Transverse colon (tissue), 4 donors: ENCODE measurements around the gene IPO7. TPM values are rescaled to one million over a fixed set of nuclear protein-coding genes. Genes with fewer than 3 reads are reported as not detected.
A peak's percentile ranks its signal among the peaks of the same experiment; 100 is the strongest.

ENCODE experiments used
- DNase-seq: peaks from one replicate; pipeline ENCODE4 v3.0.0-alpha.2; 2019
- H3K27ac ChIP-seq, 4 donors: fragments of 200-600 bp; sonication (generic); 2 replicates each; pipeline ENCODE4 v1.5.1; 2016 to 2018; ENCODE audit warnings: inconsistent platforms in 4 of 4
- H3K27me3 ChIP-seq: fragments of 200-600 bp; sonication (generic); 2 replicates; pipeline ENCODE4 v1.5.1; 2017; ENCODE audit warnings: inconsistent platforms
- H3K36me3 ChIP-seq, 4 donors: fragments of 200-600 bp; sonication (generic); 2 replicates each; pipeline ENCODE4 v1.5.1; 2017 to 2019; ENCODE audit warnings: inconsistent platforms in 4 of 4
- H3K4me1 ChIP-seq, 4 donors: fragments of 200-600 bp; sonication (generic); 2 replicates each; pipeline ENCODE4 v1.5.1; 2017 to 2020; ENCODE audit warnings: inconsistent platforms in 4 of 4
- H3K4me3 ChIP-seq, 4 donors: fragments of 200-600 bp; sonication (generic); 1 replicate in 1 of 4; 2 replicates in 3 of 4; pipeline versions ENCODE4 v1.5.1 to v1.6.1; 2017 to 2019; ENCODE audit warnings: inconsistent platforms in 4 of 4
- H3K9me3 ChIP-seq, 2 donors: fragments of 200-600 bp; sonication (generic); 2 replicates each; pipeline ENCODE4 v1.5.1; 2017 to 2019; ENCODE audit warnings: inconsistent platforms in 2 of 2
- CTCF ChIP-seq, 5 experiments: fragments of 200-600 bp in 3 of 5; fragments of 450-650 bp in 2 of 5; sonication (generic) in 3 of 5; IDR thresholded peaks; 1 replicate in 2 of 5; 2 replicates in 3 of 5; pipeline ENCODE4 v1.5.1; 2016 to 2017; ENCODE audit warnings: antibody characterized with exemption in 5 of 5, inconsistent platforms in 3 of 5, mild to moderate bottlenecking in 2 of 5, moderate library complexity in 1 of 5
- EP300 ChIP-seq: sonication (generic); formaldehyde crosslinking; IDR thresholded peaks from one replicate; pipeline ENCODE4 v1.6.1; 2017; ENCODE audit warnings: antibody characterized with exemption, low read depth
- POLR2A ChIP-seq: fragments of 450-650 bp; IDR thresholded peaks from one replicate; pipeline ENCODE4 v1.6.1; 2016; ENCODE audit warnings: antibody characterized with exemption, mild to moderate bottlenecking, moderate library complexity
- POLR2AphosphoS5 ChIP-seq, 3 donors: sonication (generic); formaldehyde crosslinking; IDR thresholded peaks; one replicate each; pipeline ENCODE4 v1.6.1; 2016; ENCODE audit warnings: antibody characterized with exemption in 3 of 3
- WGBS, 2 donors: methylation state at CpG; one replicate each; pipeline ENCODE4 v1.1.5; 2018; ENCODE audit warnings: low coverage in 1 of 2; 5-methylcytosine and 5-hydroxymethylcytosine counted together
- in situ Hi-C, 4 donors: fragments of 200-750 bp; cut with MboI; loops; one replicate each; pipeline versions ENCODE4 v1.15.0 to v1.15.1; 2017; ENCODE audit warnings: low sequenced_read_pairs in 3 of 4, low pct_ligation_motif_present in 1 of 4, low pct_unique_long_range_greater_than_20kb in 1 of 4
- intact Hi-C: fragments of 100-400 bp; cut with DNase I; formaldehyde crosslinking; loops from one replicate; pipeline ENCODE4 v1.15.1; 2023; ENCODE audit warnings: low total_unique reads
- total RNA-seq, 4 donors: library from RNA; depleted of rRNA; stranded (reverse); fragments of >200 nt; gene quantifications; one replicate each; pipeline ENCODE4 v1.1.0, GENCODE V29; 2016

Gene IPO7
- total RNA-seq, 4 donors from 2014 or later: 20.9 to 64.5 (median 44.6) TPM

- H3K36me3 ChIP-seq: no peaks in the 10 kb centered on the region
- H3K4me1 ChIP-seq: peaks cover 4 to 15% (median 12%) of the 10 kb centered on the region in 4 donors
- no peaks in the 10 kb centered on the region for H3K27me3 ChIP-seq
- no peak for DNase-seq
- H3K9me3 ChIP-seq: no peaks in the 10 kb centered on the region
- in situ Hi-C loops: no loop called here
- intact Hi-C loops: loop anchor here (10.0 kb wide), 1 partner anchor 66 kb away; the partner anchor contains the start of gene TMEM41B
- H3K27ac ChIP-seq: peak overlapping the region in 3 of 4 donors; percentile 12 to 30 (median 28)
- WGBS, 2 donors: 61 to 66% methylated on average over 2 of the region's 2 CpGs
- TF ChIP-seq POLR2A (no peak), CTCF (IDR thresholded peaks at IDR 0.05) (no peak), POLR2AphosphoS5 (IDR thresholded peaks at IDR 0.05) (no peak), EP300 (no peak)
- H3K4me3 ChIP-seq: no peak overlapping the region
These were observed 3.7 kb upstream of the IPO7 start for GRCh38 chr11:9380773-9381172.

GRCh38 chr11:9385327-9385899 is 961 bp downstream of the IPO7 start:
- peaks cover 5 to 47% (median 28%) of the 10 kb centered on the region in 4 donors for H3K4me1 ChIP-seq
- TF ChIP-seq POLR2A (no peak), CTCF (IDR thresholded peaks at IDR 0.05) (no peak), POLR2AphosphoS5 (IDR thresholded peaks at IDR 0.05) (no peak), EP300 (no peak)
- 5 to 17% methylated on average over 2 to 10 of the region's 10 CpGs for WGBS, 2 donors
- DNase-seq: no peak
- peak overlapping the region; percentile 93 to 98 (median 97) for H3K27ac ChIP-seq
- peak overlapping the region; percentile 60 to 93 (median 78) for H3K4me3 ChIP-seq
- no peaks in the 10 kb centered on the region for H3K36me3 ChIP-seq
- intact Hi-C loops (loop anchor here (10.0 kb wide), 1 partner anchor 71 kb away; the partner anchor contains the start of gene TMEM41B), in situ Hi-C loops (no loop called here)
- no peaks in the 10 kb centered on the region for H3K27me3 ChIP-seq
- H3K9me3 ChIP-seq: no peaks in the 10 kb centered on the region

- DNase-seq: no peak
- peak overlapping the region in 1 of 4 donors; percentile 93 for H3K4me3 ChIP-seq
- H3K27me3 ChIP-seq: no peaks in the 10 kb centered on the region
- H3K4me1 ChIP-seq: peaks cover 5 to 45% (median 26%) of the 10 kb centered on the region in 4 donors
- H3K27ac ChIP-seq: peak overlapping the region in 3 of 4 donors; percentile 93 to 98 (median 97)
- WGBS, 2 donors: 49 to 63% methylated on average over 2 of the region's 2 CpGs
- H3K9me3 ChIP-seq: no peaks in the 10 kb centered on the region
- TF ChIP-seq POLR2A (no peak), CTCF (IDR thresholded peaks at IDR 0.05) (no peak), EP300 (no peak), POLR2AphosphoS5 (IDR thresholded peaks at IDR 0.05) (no peak)
- in situ Hi-C loops: no loop called here
- intact Hi-C loops: loop anchor here (10.0 kb wide), 1 partner anchor 71 kb away; the partner anchor contains the start of gene TMEM41B
- H3K36me3 ChIP-seq: no peaks in the 10 kb centered on the region
These were observed 1.6 kb downstream of the IPO7 start for GRCh38 chr11:9386086-9386485.

GRCh38 chr11:9386901-9387300 is 2.4 kb downstream of the IPO7 start:
- in situ Hi-C loops: no loop called here
- no peaks in the 10 kb centered on the region for H3K36me3 ChIP-seq
- H3K9me3 ChIP-seq: no peaks in the 10 kb centered on the region
- no peaks in the 10 kb centered on the region for H3K27me3 ChIP-seq
- TF ChIP-seq POLR2AphosphoS5 (IDR thresholded peaks at IDR 0.05) (no peak), POLR2A (no peak), EP300 (no peak), CTCF (IDR thresholded peaks at IDR 0.05) (no peak)
- no peak for DNase-seq
- intact Hi-C loops: loop anchor here (10.0 kb wide), 1 partner anchor 72 kb away; the partner anchor contains the start of gene TMEM41B
- peaks cover 5 to 42% (median 26%) of the 10 kb centered on the region in 4 donors for H3K4me1 ChIP-seq
- 27 to 45% methylated on average over 1 of the region's 1 CpG for WGBS, 2 donors
- no peak overlapping the region for H3K4me3 ChIP-seq
- H3K27ac ChIP-seq: peak overlapping the region in 1 of 4 donors; percentile 98
